Natural killer cell treated with Interleukin-12 subunit alpha and Interleukin-12 subunit beta and Interleukin-15 and Interleukin-18, amount 100 ng/mL, for 72 hours (primary cell): Measurements from ENCODE around the gene AOAH. TPM values are rescaled to one million over a fixed set of nuclear protein-coding genes. Genes with fewer than 3 reads are reported as not detected.

ENCODE experiments used
- ATAC-seq, 2 donors: fragments of 150-1000 bp; cut with Tn5 transposase in 1 of 2; sonication (Bioruptor Pico), chemical (Tn5 transposase) in 1 of 2; 2 replicates each; pipeline ENCODE4 v1.10.0; 2021
- DNase-seq: peaks from one replicate; pipeline ENCODE4 v3.0.0; 2022; ENCODE audit warnings: low spot score
- H3K27ac Mint-ChIP-seq, 2 donors: 1 replicate in 1 of 2; 2 replicates in 1 of 2; pipeline ENCODE4 v1.8.0; 2022; ENCODE audit warnings: mixed read lengths in 2 of 2, mild to moderate bottlenecking in 1 of 2, moderate library complexity in 1 of 2
- H3K27me3 Mint-ChIP-seq, 2 donors: 1 replicate in 1 of 2; 2 replicates in 1 of 2; pipeline ENCODE4 v1.8.0; 2022; ENCODE audit warnings: mixed read lengths in 2 of 2
- H3K36me3 Mint-ChIP-seq: one replicate; pipeline ENCODE4 v1.8.0; 2022; ENCODE audit warnings: mixed read lengths
- H3K4me1 Mint-ChIP-seq, 2 donors: 1 replicate in 1 of 2; 2 replicates in 1 of 2; pipeline ENCODE4 v1.8.0; 2022; ENCODE audit warnings: low read depth in 2 of 2, mixed read lengths in 2 of 2, mild to moderate bottlenecking in 1 of 2
- H3K4me3 Mint-ChIP-seq: one replicate; pipeline ENCODE4 v1.8.0; 2022; ENCODE audit warnings: mixed read lengths
- H3K9me3 Mint-ChIP-seq: 2 replicates; pipeline ENCODE4 v1.8.0; 2022; ENCODE audit warnings: mixed read lengths
- total RNA-seq, 2 donors: library from RNA; stranded (reverse); gene quantifications; one replicate each; pipeline ENCODE4 v1.2.3, GENCODE V29; 2022

AOAH gene
- total RNA-seq, 2 donors from 2014 or later, result 108 to 136 TPM

GRCh38 chr7:36568452-36568849 lies 155.8 kb downstream of the AOAH start:
- no peak overlapping the region for H3K4me3 Mint-ChIP-seq
- no peaks in the 10 kb centered on the region for H3K9me3 Mint-ChIP-seq
- ATAC-seq, result peak in 1 of 2 donors; percentile 54
- DNase-seq, result no peak
- peaks cover 19% of the 10 kb centered on the region for H3K36me3 Mint-ChIP-seq
- peak overlapping the region; percentile 54 to 75 for H3K27ac Mint-ChIP-seq
- no peaks in the 10 kb centered on the region for H3K27me3 Mint-ChIP-seq
- H3K4me1 Mint-ChIP-seq, result peaks cover 39 to 41% of the 10 kb centered on the region in 2 donors

GRCh38 chr7:36567699-36568451 lies 156.4 kb downstream of the AOAH start:
- Mint-ChIP-seq H3K4me1 (peaks cover 37 to 39% of the 10 kb centered on the region in 2 donors), H3K9me3 (no peaks in the 10 kb centered on the region), H3K36me3 (peaks cover 19% of the 10 kb centered on the region), H3K27ac (peak overlapping the region; percentile 54 to 75), H3K27me3 (no peaks in the 10 kb centered on the region), H3K4me3 (no peak overlapping the region)
- ATAC-seq, result no peak
- no peak for DNase-seq

GRCh38 chr7:36565792-36566356 lies 158.4 kb downstream of the AOAH start:
- peaks cover 22% of the 10 kb centered on the region for H3K36me3 Mint-ChIP-seq
- H3K27ac Mint-ChIP-seq, result peak overlapping the region; percentile 22 to 81
- no peak for ATAC-seq
- peaks cover 27% of the 10 kb centered on the region in 2 donors for H3K4me1 Mint-ChIP-seq
- H3K9me3 Mint-ChIP-seq, result no peaks in the 10 kb centered on the region
- no peak for DNase-seq
- no peaks in the 10 kb centered on the region for H3K27me3 Mint-ChIP-seq
- no peak overlapping the region for H3K4me3 Mint-ChIP-seq

- H3K27me3 Mint-ChIP-seq, result no peaks in the 10 kb centered on the region
- H3K9me3 Mint-ChIP-seq, result no peaks in the 10 kb centered on the region
- peak overlapping the region; percentile 65 to 91 for H3K27ac Mint-ChIP-seq
- DNase-seq, result no peak
- H3K4me3 Mint-ChIP-seq, result no peak overlapping the region
- peaks cover 16% of the 10 kb centered on the region for H3K36me3 Mint-ChIP-seq
- H3K4me1 Mint-ChIP-seq, result peaks cover 15 to 20% of the 10 kb centered on the region in 2 donors
- no peak for ATAC-seq
These were observed 159.8 kb downstream of the AOAH start for GRCh38 chr7:36564489-36564888.

- Mint-ChIP-seq H3K36me3 (peaks cover 22% of the 10 kb centered on the region), H3K4me1 (peaks cover 15 to 26% of the 10 kb centered on the region in 2 donors), H3K9me3 (peaks cover 3% of the 10 kb centered on the region), H3K4me3 (no peak overlapping the region), H3K27ac (peak overlapping the region; percentile 65 to 91), H3K27me3 (no peaks in the 10 kb centered on the region)
- no peak for DNase-seq
- ATAC-seq, result no peak
These were observed 160.5 kb downstream of the AOAH start for GRCh38 chr7:36563706-36564327.

- H3K27me3 Mint-ChIP-seq, result no peaks in the 10 kb centered on the region
- H3K36me3 Mint-ChIP-seq, result peaks cover 23% of the 10 kb centered on the region
- peaks cover 3% of the 10 kb centered on the region for H3K9me3 Mint-ChIP-seq
- ATAC-seq (no peak), DNase-seq (no peak)
- H3K27ac Mint-ChIP-seq, result peak overlapping the region in 1 of 2 donors; percentile 34
- H3K4me1 Mint-ChIP-seq, result peaks cover 15 to 22% of the 10 kb centered on the region in 2 donors
- no peak overlapping the region for H3K4me3 Mint-ChIP-seq
These were observed 162.2 kb downstream of the AOAH start for GRCh38 chr7:36562121-36562520.

GRCh38 chr7:36549029-36549428 lies 175.3 kb downstream of the AOAH start:
- Mint-ChIP-seq H3K4me3 (no peak overlapping the region), H3K27me3 (no peaks in the 10 kb centered on the region), H3K4me1 (peaks cover 0 to 13% of the 10 kb centered on the region in 2 donors), H3K27ac (peak overlapping the region; percentile 52 to 70), H3K9me3 (no peaks in the 10 kb centered on the region), H3K36me3 (peaks cover 16% of the 10 kb centered on the region)
- DNase-seq, result no peak
- no peak for ATAC-seq

GRCh38 chr7:36547416-36547815 lies 176.9 kb downstream of the AOAH start:
- H3K27me3 Mint-ChIP-seq, result no peaks in the 10 kb centered on the region
- peaks cover 0 to 16% of the 10 kb centered on the region in 2 donors for H3K4me1 Mint-ChIP-seq
- H3K4me3 Mint-ChIP-seq, result no peak overlapping the region
- peak overlapping the region; percentile 61 to 70 for H3K27ac Mint-ChIP-seq
- H3K9me3 Mint-ChIP-seq, result no peaks in the 10 kb centered on the region
- DNase-seq (no peak), ATAC-seq (no peak)
- peaks cover 16% of the 10 kb centered on the region for H3K36me3 Mint-ChIP-seq

- DNase-seq (no peak), ATAC-seq (no peak)
- no peaks in the 10 kb centered on the region for H3K27me3 Mint-ChIP-seq
- peak overlapping the region; percentile 61 to 70 for H3K27ac Mint-ChIP-seq
- H3K9me3 Mint-ChIP-seq, result no peaks in the 10 kb centered on the region
- H3K36me3 Mint-ChIP-seq, result peaks cover 22% of the 10 kb centered on the region
- peaks cover 0 to 22% of the 10 kb centered on the region in 2 donors for H3K4me1 Mint-ChIP-seq
- H3K4me3 Mint-ChIP-seq, result no peak overlapping the region
These were observed 178.0 kb downstream of the AOAH start for GRCh38 chr7:36546331-36546730.

- ATAC-seq (no peak), DNase-seq (no peak)
- Mint-ChIP-seq H3K4me3 (no peak overlapping the region), H3K9me3 (no peaks in the 10 kb centered on the region), H3K27ac (peak overlapping the region in 1 of 2 donors; percentile 70), H3K36me3 (peaks cover 22% of the 10 kb centered on the region), H3K27me3 (no peaks in the 10 kb centered on the region), H3K4me1 (peaks cover 0 to 22% of the 10 kb centered on the region in 2 donors)
These were observed 179.0 kb downstream of the AOAH start for GRCh38 chr7:36545291-36545690.

GRCh38 chr7:36538126-36538525 lies 186.2 kb downstream of the AOAH start:
- Mint-ChIP-seq H3K27ac (peak overlapping the region; percentile 55 to 77), H3K9me3 (no peaks in the 10 kb centered on the region), H3K36me3 (peaks cover 17% of the 10 kb centered on the region), H3K4me1 (peaks cover 0 to 8% of the 10 kb centered on the region in 2 donors), H3K27me3 (no peaks in the 10 kb centered on the region), H3K4me3 (no peak overlapping the region)
- no peak for ATAC-seq
- DNase-seq, result no peak

- DNase-seq (no peak), ATAC-seq (no peak)
- Mint-ChIP-seq H3K36me3 (peaks cover 11% of the 10 kb centered on the region), H3K27me3 (no peaks in the 10 kb centered on the region), H3K4me3 (no peak overlapping the region), H3K27ac (no peak overlapping the region), H3K4me1 (peaks cover 0 to 3% of the 10 kb centered on the region in 2 donors), H3K9me3 (no peaks in the 10 kb centered on the region)
These were observed 188.2 kb downstream of the AOAH start for GRCh38 chr7:36535866-36536664.

GRCh38 chr7:36533717-36534116 lies 190.6 kb downstream of the AOAH start:
- Mint-ChIP-seq H3K9me3 (no peaks in the 10 kb centered on the region), H3K27ac (no peak overlapping the region), H3K4me3 (no peak overlapping the region), H3K4me1 (peaks cover 5 to 6% of the 10 kb centered on the region in 2 donors), H3K36me3 (peaks cover 13% of the 10 kb centered on the region), H3K27me3 (no peaks in the 10 kb centered on the region)
- ATAC-seq (no peak), DNase-seq (no peak)
